CD14-positive monocyte (primary cell): ENCODE results near the gene SMIM29. TPM values are rescaled to one million over a fixed set of nuclear protein-coding genes. Genes with fewer than 3 reads are reported as not detected.

Experiments used
- DNase-seq, 3 donors: peaks; one replicate each; pipeline ENCODE4 v3.0.0-alpha.2; 2011 to 2022
- H2AFZ ChIP-seq: 2 replicates; pipeline ENCODE4 v1.6.0; 2012; ENCODE audit warnings: mild to moderate bottlenecking, low read depth, low read length, inconsistent platforms; ENCODE audit not compliant: insufficient read depth, poor library complexity, severe bottlenecking
- H3K27ac ChIP-seq, 2 donors: 1 replicate in 1 of 2; 2 replicates in 1 of 2; pipeline ENCODE4 v1.5.1; 2012 to 2013; ENCODE audit warnings: low read length in 2 of 2, control low read depth in 1 of 2, inconsistent platforms in 1 of 2, low read depth in 1 of 2, mild to moderate bottlenecking in 1 of 2
- H3K27me3 ChIP-seq, 2 donors: one replicate each; pipeline versions ENCODE4 v1.6.0 to v1.6.1; 2011 to 2013; ENCODE audit warnings: low read length in 2 of 2; ENCODE audit not compliant: control insufficient read depth in 2 of 2, insufficient read depth in 2 of 2
- H3K36me3 ChIP-seq, 2 donors: replicated peaks in 1 of 2; 1 replicate in 1 of 2; 2 replicates in 1 of 2; pipeline versions ENCODE4 v1.5.1 to v1.6.1; 2012 to 2013; ENCODE audit warnings: low read length in 2 of 2, control low read depth in 1 of 2, inconsistent platforms in 1 of 2, mild to moderate bottlenecking in 1 of 2; ENCODE audit not compliant: insufficient read depth in 2 of 2, control insufficient read depth in 1 of 2
- H3K4me1 ChIP-seq, 2 donors: 1 replicate in 1 of 2; 2 replicates in 1 of 2; pipeline versions ENCODE4 v1.5.1 to v1.6.1; 2012 to 2013; ENCODE audit warnings: low read length in 2 of 2, control low read depth in 1 of 2, inconsistent platforms in 1 of 2, mild to moderate bottlenecking in 1 of 2, moderate library complexity in 1 of 2; ENCODE audit not compliant: insufficient read depth in 2 of 2, control insufficient read depth in 1 of 2
- H3K4me2 ChIP-seq: replicated peaks from 2 replicates; pipeline ENCODE3; 2012; ENCODE audit warnings: low read length, moderate library complexity, mild to moderate bottlenecking; ENCODE audit not compliant: poor library complexity, severe bottlenecking; ENCODE audit errors: extremely low read depth
- H3K4me3 ChIP-seq, 3 experiments: fragments of 200-600 bp in 1 of 3; sonication (generic) in 1 of 3; replicated peaks in 1 of 3; 1 replicate in 2 of 3; 2 replicates in 1 of 3; pipeline ENCODE4 v1.5.1; 2011 to 2013; ENCODE audit warnings: low read length in 3 of 3, mild to moderate bottlenecking in 3 of 3, control low read depth in 2 of 3, low read depth in 2 of 3, inconsistent platforms in 1 of 3, moderate library complexity in 1 of 3
- H3K79me2 ChIP-seq: 2 replicates; pipeline ENCODE4 v1.6.0; 2012; ENCODE audit warnings: mild to moderate bottlenecking, control low read depth, inconsistent platforms, low read length, moderate library complexity; ENCODE audit not compliant: insufficient read depth
- H3K9ac ChIP-seq: 2 replicates; pipeline ENCODE4 v1.6.0; 2017; ENCODE audit warnings: low read length, mild to moderate bottlenecking; ENCODE audit not compliant: insufficient read depth, poor library complexity, severe bottlenecking
- H3K9me3 ChIP-seq, 2 donors: replicated peaks in 1 of 2; 1 replicate in 1 of 2; 2 replicates in 1 of 2; pipeline versions ENCODE4 v1.5.1 to v1.6.1; 2012 to 2013; ENCODE audit warnings: low read length in 2 of 2, control low read depth in 1 of 2; ENCODE audit not compliant: control insufficient read depth in 1 of 2, insufficient read depth in 1 of 2
- H4K20me1 ChIP-seq: 2 replicates; pipeline ENCODE4 v1.6.0; 2012; ENCODE audit warnings: mild to moderate bottlenecking, low read length, control low read depth, moderate library complexity; ENCODE audit not compliant: insufficient read depth
- H3K27ac Mint-ChIP-seq, 7 donors: one replicate each; pipeline ENCODE4 v1.8.0; 2020; ENCODE audit warnings: mild to moderate bottlenecking in 7 of 7, mixed read lengths in 7 of 7, moderate library complexity in 6 of 7, inconsistent platforms in 2 of 7
- H3K27me3 Mint-ChIP-seq, 3 donors: one replicate each; pipeline ENCODE4 v1.8.0; 2021 to 2022; ENCODE audit warnings: low read depth in 3 of 3, mild to moderate bottlenecking in 3 of 3, mixed read lengths in 3 of 3, moderate library complexity in 3 of 3, inconsistent platforms in 1 of 3
- H3K36me3 Mint-ChIP-seq, 2 donors: one replicate each; pipeline ENCODE4 v1.8.0; 2020; ENCODE audit warnings: mixed read lengths in 2 of 2, inconsistent platforms in 1 of 2, mild to moderate bottlenecking in 1 of 2
- H3K4me1 Mint-ChIP-seq: one replicate; pipeline ENCODE4 v1.8.0; 2020; ENCODE audit warnings: mild to moderate bottlenecking, mixed read lengths
- H3K4me3 Mint-ChIP-seq, 2 donors: one replicate each; pipeline ENCODE4 v1.8.0; 2020; ENCODE audit warnings: mild to moderate bottlenecking in 2 of 2, mixed read lengths in 2 of 2, moderate library complexity in 1 of 2
- H3K9me3 Mint-ChIP-seq, 7 donors: one replicate each; pipeline ENCODE4 v1.8.0; 2020 to 2022; ENCODE audit warnings: mixed read lengths in 7 of 7, mild to moderate bottlenecking in 6 of 7, moderate library complexity in 6 of 7, inconsistent platforms in 2 of 7
- WGBS: methylation state at CpG from one replicate; pipeline ENCODE4 v1.1.5; 2013; ENCODE audit warnings: missing lambda C conversion rate; ENCODE audit not compliant: insufficient coverage; 5-methylcytosine and 5-hydroxymethylcytosine counted together
- intact Hi-C, 2 donors: fragments of 100-400 bp; cut with micrococcal nuclease; formaldehyde crosslinking; loops; one replicate each; pipeline versions ENCODE4 v1.15.0 to v1.15.1; 2023
- polyA plus RNA-seq, 3 donors: library from polyadenylated mRNA; depleted of rRNA in 1 of 3; unstranded in 2 of 3; stranded (reverse) in 1 of 3; fragments of 300-500 nt in 2 of 3; fragments of >200 nt in 1 of 3; fragmentation: Illumina TruSeq in 2 of 3; gene quantifications; 1 replicate in 2 of 3; 2 replicates in 1 of 3; pipeline ENCODE4 v1.2.3, GENCODE V29; 2012 to 2021
- TF ChIP-seq, protein P1 (sequence below): fragments of 200-600 bp; IDR thresholded peaks from one replicate; pipeline ENCODE4 v1.8.0; 2022; ENCODE audit warnings: antibody characterized with exemption, mild to moderate bottlenecking

The SMIM29 gene
- polyA plus RNA-seq, 3 donors: 57.2 to 66.7 (median 60.5) TPM

DNA sequence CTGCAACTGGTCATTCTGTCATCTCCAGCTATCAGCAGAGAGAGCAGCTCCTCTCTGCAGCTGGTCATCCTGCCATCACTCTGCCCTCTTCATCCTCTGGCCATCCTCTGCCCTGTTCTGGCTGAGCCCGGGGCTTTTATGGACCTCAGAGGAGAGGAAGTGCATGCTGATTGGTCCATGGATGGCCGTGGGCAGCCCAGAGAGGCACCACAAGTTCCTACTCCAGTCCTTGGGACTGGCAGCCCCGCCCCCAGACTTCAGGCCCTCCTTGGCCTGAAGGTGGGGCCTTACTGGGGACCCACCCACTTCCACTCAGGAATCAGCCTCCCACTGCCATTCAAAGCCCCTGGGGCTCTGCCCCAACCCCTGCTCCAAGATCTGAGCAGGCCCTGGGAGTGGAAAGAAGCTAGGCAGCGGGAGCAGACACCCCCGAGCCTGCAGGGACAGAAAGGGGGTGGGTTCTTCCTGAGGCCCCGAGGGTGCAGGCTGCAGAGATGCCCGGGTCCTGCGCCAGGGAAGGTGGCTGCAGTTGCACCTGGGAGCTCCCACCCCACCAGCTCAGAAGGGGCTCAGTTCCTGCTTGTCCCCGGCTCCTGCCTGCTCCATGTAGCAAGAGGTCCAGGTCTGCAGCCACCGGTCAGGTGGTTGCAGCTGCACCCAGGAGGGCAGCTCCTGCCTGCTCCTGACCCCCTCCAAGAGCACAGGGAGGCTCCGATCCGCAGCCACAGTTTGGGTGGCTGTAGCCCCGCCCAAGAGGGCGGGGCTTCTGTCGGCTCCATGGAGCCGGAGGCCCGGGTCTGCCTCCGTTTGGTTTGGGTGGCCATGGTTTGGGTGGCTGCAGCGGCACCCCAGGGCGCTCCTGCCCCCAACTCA is 46.2 kb downstream of the SMIM29 start:
- no peak overlapping the region for H3K4me3 Mint-ChIP-seq
- Histone ChIP-seq H2AFZ (no peak overlapping the region), H3K4me2 (no peak overlapping the region), H3K4me3 (no peak overlapping the region), H4K20me1 (no peaks in the 10 kb centered on the region), H3K27me3 (peaks cover 0 to 3% of the 10 kb centered on the region in 2 donors), H3K27ac (no peak overlapping the region), H3K9me3 (peaks cover 0 to 11% of the 10 kb centered on the region in 2 donors), H3K4me1 (no peaks in the 10 kb centered on the region), H3K9ac (no peak overlapping the region), H3K36me3 (no peaks in the 10 kb centered on the region), H3K79me2 (no peaks in the 10 kb centered on the region)
- no peaks in the 10 kb centered on the region for H3K36me3 Mint-ChIP-seq
- 92% methylated on average over 15 of the region's 20 CpGs for WGBS
- peaks cover 2 to 19% (median 7%) of the 10 kb centered on the region in 7 donors for H3K9me3 Mint-ChIP-seq
- H3K27me3 Mint-ChIP-seq: peaks cover 5 to 15% (median 12%) of the 10 kb centered on the region in 3 donors
- peaks cover 3% of the 10 kb centered on the region for H3K4me1 Mint-ChIP-seq
- TF ChIP-seq, protein P1, sequence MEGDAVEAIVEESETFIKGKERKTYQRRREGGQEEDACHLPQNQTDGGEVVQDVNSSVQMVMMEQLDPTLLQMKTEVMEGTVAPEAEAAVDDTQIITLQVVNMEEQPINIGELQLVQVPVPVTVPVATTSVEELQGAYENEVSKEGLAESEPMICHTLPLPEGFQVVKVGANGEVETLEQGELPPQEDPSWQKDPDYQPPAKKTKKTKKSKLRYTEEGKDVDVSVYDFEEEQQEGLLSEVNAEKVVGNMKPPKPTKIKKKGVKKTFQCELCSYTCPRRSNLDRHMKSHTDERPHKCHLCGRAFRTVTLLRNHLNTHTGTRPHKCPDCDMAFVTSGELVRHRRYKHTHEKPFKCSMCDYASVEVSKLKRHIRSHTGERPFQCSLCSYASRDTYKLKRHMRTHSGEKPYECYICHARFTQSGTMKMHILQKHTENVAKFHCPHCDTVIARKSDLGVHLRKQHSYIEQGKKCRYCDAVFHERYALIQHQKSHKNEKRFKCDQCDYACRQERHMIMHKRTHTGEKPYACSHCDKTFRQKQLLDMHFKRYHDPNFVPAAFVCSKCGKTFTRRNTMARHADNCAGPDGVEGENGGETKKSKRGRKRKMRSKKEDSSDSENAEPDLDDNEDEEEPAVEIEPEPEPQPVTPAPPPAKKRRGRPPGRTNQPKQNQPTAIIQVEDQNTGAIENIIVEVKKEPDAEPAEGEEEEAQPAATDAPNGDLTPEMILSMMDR: no peak
- intact Hi-C loops: no loop called here
- DNase-seq: peak in 1 of 3 donors; percentile 9
- peak overlapping the region in 1 of 7 donors; percentile 9 for H3K27ac Mint-ChIP-seq

DNA sequence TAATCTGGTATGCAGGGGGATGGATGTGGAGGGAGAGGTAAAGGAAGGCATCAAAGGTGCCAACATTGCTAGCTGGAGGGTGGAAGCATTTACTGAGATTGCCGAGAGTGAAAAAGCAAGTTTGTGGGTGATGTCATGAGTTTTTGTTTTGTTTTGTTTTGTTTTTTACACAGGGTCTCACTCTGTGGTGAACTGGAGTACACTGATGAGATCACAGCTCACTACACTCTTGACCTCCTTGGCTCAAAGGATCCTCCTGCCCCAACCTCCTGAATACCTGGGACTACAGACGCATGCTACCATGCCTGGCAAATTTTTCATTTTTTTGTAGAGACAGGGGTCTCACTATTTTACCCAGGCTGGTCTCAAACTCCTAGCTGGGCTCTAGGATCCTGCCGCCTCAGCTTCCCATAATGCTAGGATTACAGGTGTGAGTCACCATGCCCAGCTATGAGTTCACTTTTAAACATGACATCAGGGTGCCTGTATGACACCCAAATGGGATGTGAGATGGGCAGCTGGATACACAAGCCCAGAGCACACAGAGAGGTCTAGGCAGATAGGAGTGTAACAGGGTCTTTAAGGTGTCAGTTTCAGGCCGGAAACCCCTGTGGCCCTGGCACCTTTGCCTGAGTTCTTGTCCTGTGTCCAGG is 47.2 kb downstream of the SMIM29 start:
- H3K36me3 Mint-ChIP-seq: no peaks in the 10 kb centered on the region
- DNase-seq: peak in 2 of 3 donors; percentile 17 to 54
- peaks cover 3 to 4% of the 10 kb centered on the region in 2 donors for H3K4me1 ChIP-seq
- H4K20me1 ChIP-seq: no peaks in the 10 kb centered on the region
- no peak overlapping the region for H3K4me3 ChIP-seq
- 95% methylated on average over 2 of the region's 4 CpGs for WGBS
- peaks cover 0 to 3% of the 10 kb centered on the region in 2 donors for H3K27me3 ChIP-seq
- H3K36me3 ChIP-seq: no peaks in the 10 kb centered on the region
- intact Hi-C loops: no loop called here
- H3K4me3 Mint-ChIP-seq: no peak overlapping the region
- H3K27ac Mint-ChIP-seq: peak overlapping the region in 1 of 7 donors; percentile 46
- H2AFZ ChIP-seq: no peak overlapping the region
- H3K4me1 Mint-ChIP-seq: peaks cover 7% of the 10 kb centered on the region
- no peak overlapping the region for H3K4me2 ChIP-seq
- no peak overlapping the region for H3K9ac ChIP-seq
- H3K79me2 ChIP-seq: no peaks in the 10 kb centered on the region
- peaks cover 4 to 20% (median 12%) of the 10 kb centered on the region in 3 donors for H3K27me3 Mint-ChIP-seq
- peaks cover 0 to 11% of the 10 kb centered on the region in 2 donors for H3K9me3 ChIP-seq
- no peak overlapping the region for H3K27ac ChIP-seq
- peaks cover 2 to 19% (median 7%) of the 10 kb centered on the region in 7 donors for H3K9me3 Mint-ChIP-seq
- TF ChIP-seq, protein P1: no peak
